HG03565 (cell line): ENCODE measurements around the gene P2RY14.
"Not testable (repeated sequence)": the region's sequence is repeated elsewhere in the genome, so short reads cannot be mapped to it uniquely, and the experiment has no call there.

Experiments
- ATAC-seq: cut with Tn5 transposase; IDR thresholded peaks from one replicate; pipeline ENCODE4 v1.9.1; 2021; ENCODE audit warnings: mild to moderate bottlenecking, moderate library complexity; ENCODE audit not compliant: unreplicated experiment

The P2RY14 gene

GRCh38 chr3:151262871-151263525 lies 15.3 kb downstream of the P2RY14 start:
- ATAC-seq: no peak

DNA sequence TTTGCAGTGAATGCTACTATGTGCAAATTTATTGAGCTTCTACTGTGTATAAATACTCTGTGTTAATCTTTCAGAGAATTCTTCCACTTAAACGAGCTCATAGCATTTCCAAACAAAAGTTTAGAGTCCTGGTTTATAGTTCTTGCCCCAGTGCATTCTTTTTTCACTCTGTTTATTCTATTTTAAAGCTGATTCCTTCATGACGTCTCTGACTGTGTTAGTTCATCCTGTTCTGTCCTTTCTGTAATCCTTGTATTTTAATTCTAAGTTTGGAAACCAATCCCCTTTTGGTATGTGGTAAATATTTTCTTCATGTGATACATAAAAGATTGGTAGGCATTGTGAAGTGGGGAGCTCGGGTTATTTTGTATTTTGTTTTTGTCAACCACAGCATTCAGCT lies 18.7 kb downstream of the P2RY14 start:
- no peak for ATAC-seq

DNA sequence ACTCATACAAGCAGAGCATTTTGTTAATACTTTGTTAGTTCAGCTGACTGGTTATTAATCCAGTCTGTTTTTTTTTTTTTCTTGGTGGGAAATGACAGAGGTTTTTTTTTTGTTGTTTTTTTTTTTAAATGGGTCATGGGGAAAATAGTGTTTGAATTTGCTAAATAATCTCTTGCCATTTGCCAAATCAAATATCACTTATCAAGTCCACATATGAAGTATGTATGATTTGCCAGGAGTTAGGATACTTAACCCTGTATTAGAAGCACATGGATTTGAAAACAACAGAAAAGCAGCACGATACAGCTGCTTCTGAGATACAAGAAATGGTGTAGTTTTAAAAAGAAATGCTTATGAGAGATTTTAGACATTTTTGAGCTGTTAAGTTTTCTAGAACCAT lies 21.6 kb downstream of the P2RY14 start:
- ATAC-seq: no peak

DNA sequence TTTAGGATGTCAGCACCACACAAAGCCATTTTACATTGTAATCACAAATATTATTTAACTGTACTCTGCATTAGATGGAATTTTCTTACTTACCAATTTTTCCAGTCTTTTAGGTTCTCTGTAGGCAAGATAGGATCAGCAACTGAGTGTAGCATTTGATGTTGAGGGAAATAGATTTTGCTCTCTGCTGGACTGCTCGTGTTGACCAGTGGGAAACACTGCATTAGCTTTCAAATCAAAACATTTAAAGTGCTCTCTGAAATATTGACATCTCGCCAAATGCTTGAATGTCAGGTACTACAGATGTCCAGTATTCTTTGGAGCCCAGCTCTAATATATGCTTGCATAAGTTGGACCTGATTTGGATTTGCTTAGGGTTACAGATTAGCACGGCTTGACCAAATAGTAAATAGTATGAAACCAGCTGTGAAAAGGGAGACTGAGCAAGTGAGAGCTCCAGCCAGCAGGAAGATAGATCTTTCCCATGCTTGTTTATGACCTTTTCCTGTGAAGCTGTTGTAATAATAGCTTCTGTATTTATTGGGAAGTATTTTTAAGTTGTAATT lies 29.5 kb downstream of the P2RY14 start:
- no peak for ATAC-seq

GRCh38 chr3:151242006-151242405 lies 36.3 kb downstream of the P2RY14 start:
- ATAC-seq: not testable (repeated sequence)

DNA sequence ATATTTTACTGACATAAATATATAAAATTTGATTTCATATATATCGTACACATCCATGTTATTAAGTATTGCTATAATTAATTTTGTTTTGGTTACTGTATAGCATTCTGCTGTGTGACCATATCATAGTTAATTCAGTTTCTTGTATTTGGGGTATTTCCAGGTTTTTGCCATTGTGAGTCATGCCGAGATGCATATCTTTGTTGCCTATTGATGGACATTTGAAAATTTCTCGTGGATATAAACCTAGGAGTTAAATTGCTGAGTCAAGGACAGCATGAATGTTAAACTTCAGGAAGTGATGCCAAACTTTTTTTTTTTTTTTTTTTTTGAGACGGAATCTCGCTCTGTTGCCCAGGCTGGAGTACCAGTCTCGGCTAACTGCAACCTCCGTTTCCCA lies 41.6 kb downstream of the P2RY14 start:
- ATAC-seq: no peak

DNA sequence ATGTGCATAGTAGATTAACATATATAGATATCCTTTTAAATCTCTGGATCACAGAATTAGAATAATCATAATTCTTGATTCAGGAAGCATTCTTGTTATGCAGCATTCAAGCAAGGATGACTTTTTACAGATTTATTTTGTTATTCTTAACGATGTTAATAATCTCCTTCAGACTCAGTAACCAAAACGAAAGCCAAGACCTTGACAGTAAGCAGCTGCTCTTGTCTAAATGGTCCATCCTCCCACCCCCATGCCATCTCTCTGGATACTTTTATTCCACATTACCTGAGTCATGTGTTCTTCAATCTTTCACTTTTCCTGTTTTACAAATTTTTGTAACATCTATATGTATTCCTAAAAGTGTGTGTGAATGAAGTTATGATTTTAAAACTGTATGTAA lies 42.0 kb downstream of the P2RY14 start:
- no peak for ATAC-seq

GRCh38 chr3:151234825-151235224 lies 43.5 kb downstream of the P2RY14 start:
- ATAC-seq: no peak

GRCh38 chr3:151232991-151233390 lies 45.4 kb downstream of the P2RY14 start:
- ATAC-seq: no peak

- not testable (repeated sequence) for ATAC-seq
These were observed 45.9 kb downstream of the P2RY14 start for GRCh38 chr3:151232403-151232802.

GRCh38 chr3:151230646-151231045 lies 47.7 kb downstream of the P2RY14 start:
- ATAC-seq: peak; percentile 41

- ATAC-seq: no peak
These were observed 49.7 kb downstream of the P2RY14 start for GRCh38 chr3:151228666-151229040.

GRCh38 chr3:151227807-151228665 lies 50.3 kb downstream of the P2RY14 start:
- ATAC-seq: peak; percentile 86

DNA sequence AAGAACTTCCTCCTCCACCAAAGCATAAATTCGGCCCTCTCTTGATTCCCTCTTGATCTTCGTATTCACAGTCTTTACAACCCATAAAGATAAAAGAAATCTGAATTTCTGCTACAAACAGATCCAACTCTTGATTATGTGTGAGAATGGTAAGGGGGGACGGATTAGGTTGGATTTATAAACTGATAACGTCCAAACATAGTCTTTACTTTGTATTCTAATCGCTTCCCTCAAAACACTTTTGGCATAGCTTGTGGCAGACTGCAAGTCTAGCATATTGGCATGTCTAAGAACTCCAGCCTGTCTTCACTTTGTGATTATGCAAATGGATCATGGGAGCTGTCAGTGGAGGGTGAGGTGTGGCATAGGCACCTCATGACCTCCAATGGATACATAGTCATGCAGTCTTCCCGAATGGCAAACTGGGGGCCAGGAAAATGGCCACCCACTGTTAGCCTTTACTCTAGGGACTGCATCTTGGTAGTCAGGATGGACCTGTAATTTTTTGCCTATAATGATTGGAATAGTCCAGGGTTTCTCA lies 51.0 kb downstream of the P2RY14 start:
- ATAC-seq: peak; percentile 21

GRCh38 chr3:151226825-151227224 lies 51.5 kb downstream of the P2RY14 start:
- ATAC-seq: no peak

- ATAC-seq: no peak
These were observed 52.2 kb downstream of the P2RY14 start for GRCh38 chr3:151226088-151226563.

DNA sequence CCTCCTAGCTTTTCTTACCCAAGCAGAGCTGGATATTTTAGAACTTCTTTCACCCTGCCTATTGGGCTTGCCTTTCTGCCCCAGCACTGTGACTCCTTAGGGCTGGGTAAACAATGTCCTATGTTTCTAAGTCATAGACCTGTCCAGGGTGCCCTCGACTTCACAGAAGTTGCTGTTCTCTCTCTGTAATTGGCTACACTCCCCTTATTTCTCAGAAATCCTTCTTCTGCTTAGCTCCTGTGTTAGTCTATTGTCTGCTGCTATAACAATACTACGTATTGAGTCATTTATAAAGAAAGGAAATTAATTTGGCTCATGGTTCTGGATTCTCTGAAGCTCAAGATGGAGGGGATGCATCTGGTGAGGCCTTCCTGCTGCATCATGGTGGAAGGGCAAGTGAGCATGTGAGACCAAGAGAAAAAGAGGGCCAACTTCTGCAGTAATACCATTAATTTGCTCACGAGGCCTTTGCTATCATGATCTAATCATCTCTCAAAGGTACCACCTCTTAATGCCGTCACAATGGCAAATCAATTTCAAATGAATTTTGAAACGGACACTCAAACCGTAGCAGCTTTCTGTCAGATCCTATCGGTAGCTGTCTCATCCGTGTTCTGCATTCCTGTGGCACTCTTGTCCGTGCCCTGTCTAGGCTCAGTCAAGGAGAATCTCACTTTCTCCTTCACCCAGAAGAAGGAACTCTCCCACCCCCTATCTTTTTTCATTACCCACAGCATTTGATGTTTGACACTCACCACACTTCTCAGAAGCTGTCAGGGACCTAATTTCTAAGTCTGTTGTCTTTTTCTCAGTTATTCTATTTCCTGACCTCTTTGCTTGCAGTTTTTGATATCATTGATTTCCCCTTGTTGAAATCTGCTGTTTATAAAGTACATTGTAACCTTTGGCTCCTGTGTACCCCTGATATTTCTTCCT lies 53.0 kb downstream of the P2RY14 start:
- ATAC-seq: no peak

DNA sequence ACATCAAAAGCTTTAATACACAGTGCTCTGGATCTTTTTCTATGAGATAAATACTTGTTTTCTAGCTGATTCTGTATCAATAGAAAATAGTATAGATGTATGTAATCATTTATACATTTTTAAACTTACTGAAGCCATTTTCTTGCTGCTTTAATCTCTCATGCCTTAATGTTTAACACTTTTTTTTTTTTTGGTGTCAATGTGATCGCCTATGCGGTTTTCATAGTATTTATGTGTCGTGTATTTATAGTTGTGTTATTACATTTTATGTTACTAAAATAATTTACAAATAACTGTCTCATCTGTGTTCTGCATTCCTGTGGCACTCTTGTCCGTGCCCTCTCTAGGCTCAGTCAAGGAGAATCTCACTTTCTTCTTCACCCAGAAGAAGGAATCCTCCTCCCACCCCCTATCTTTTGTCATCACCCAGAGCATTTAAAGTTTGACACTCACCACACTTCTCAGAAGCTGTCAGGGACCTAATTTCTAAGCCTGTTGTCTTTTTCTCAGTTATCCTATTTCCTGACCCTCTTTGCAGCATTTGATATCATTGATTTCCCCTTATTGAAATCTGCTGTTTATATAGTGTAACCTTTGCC lies 54.0 kb downstream of the P2RY14 start:
- ATAC-seq: no peak

GRCh38 chr3:151219056-151219455 lies 59.3 kb downstream of the P2RY14 start:
- no peak for ATAC-seq

GRCh38 chr3:151218136-151218535 lies 60.2 kb downstream of the P2RY14 start:
- no peak for ATAC-seq
